K562 (cell line): ENCODE data around the gene PDCD10. TPM values are rescaled to one million over a fixed set of nuclear protein-coding genes. Genes with fewer than 3 reads are reported as not detected.

Source experiments
- BHLHE40 ChIP-seq: IDR thresholded peaks from 2 replicates; pipeline ENCODE4 v1.6.1; 2011; ENCODE audit warnings: low read length, improper control_type of control experiment
- BRF2 ChIP-seq: IDR thresholded peaks from 3 replicates; pipeline ENCODE4 v1.6.1; 2011; ENCODE audit warnings: borderline replicate concordance, mild to moderate bottlenecking; ENCODE audit not compliant: insufficient read length, insufficient read depth
- EHMT2 ChIP-seq: fragments of 450-650 bp; IDR thresholded peaks from 2 replicates; pipeline ENCODE4 v1.6.1; 2018; ENCODE audit warnings: antibody characterized with exemption
- HDAC1 ChIP-seq, 2 experiments: fragments of 450-650 bp; IDR thresholded peaks; 2 replicates each; pipeline ENCODE4 v1.6.1; 2016 to 2017; ENCODE audit warnings: inconsistent platforms in 1 of 2, mild to moderate bottlenecking in 1 of 2, moderate library complexity in 1 of 2
- IFI16 ChIP-seq: fragments of 250-450 bp; sonication (Bioruptor Pico); IDR thresholded peaks from 2 replicates; pipeline ENCODE4 v2.1.2; 2022; ENCODE audit warnings: mild to moderate bottlenecking, inconsistent platforms
- MCM2 ChIP-seq: fragments of 450-650 bp; IDR thresholded peaks from 2 replicates; pipeline ENCODE4 v1.6.1; 2017; ENCODE audit warnings: low read depth, mild to moderate bottlenecking
- MGA ChIP-seq: fragments of 450-650 bp; IDR thresholded peaks from 2 replicates; pipeline ENCODE4 v1.6.1; 2016; ENCODE audit warnings: mild to moderate bottlenecking, moderate library complexity
- RCOR1 ChIP-seq, 2 experiments: IDR thresholded peaks; 2 replicates each; pipeline ENCODE4 v1.6.1; 2012; ENCODE audit warnings: low read depth in 2 of 2, low read length in 2 of 2, borderline replicate concordance in 1 of 2, improper control_type of control experiment in 1 of 2
- SAFB ChIP-seq: fragments of 200-400 bp; formaldehyde crosslinking; IDR thresholded peaks from 2 replicates; pipeline ENCODE4 v1.6.1; 2017; ENCODE audit warnings: low read depth, low read length, borderline replicate concordance
- TEAD4 ChIP-seq, 2 experiments: sonication (generic) in 1 of 2; formaldehyde crosslinking in 1 of 2; IDR thresholded peaks; 2 replicates each; pipeline versions ENCODE4 v1.6.1 to v1.8.0; 2012 to 2022; ENCODE audit warnings: borderline replicate concordance in 1 of 2, inconsistent platforms in 1 of 2, low read length in 1 of 2, mild to moderate bottlenecking in 1 of 2, missing genetic modification reagents in 1 of 2
- TRIM25 ChIP-seq: fragments of 450-650 bp; IDR thresholded peaks from 2 replicates; pipeline ENCODE4 v1.7.0; 2016; ENCODE audit warnings: borderline replicate concordance
- ZBTB1 ChIP-seq: sonication (generic); formaldehyde crosslinking; IDR thresholded peaks from 2 replicates; pipeline ENCODE4 v1.8.1; 2023; ENCODE audit warnings: missing genetic modification reagents, low read depth, mild to moderate bottlenecking, borderline replicate concordance
- ZNF239 ChIP-seq: fragments of 250-450 bp; sonication (Bioruptor Pico); IDR thresholded peaks from 2 replicates; pipeline ENCODE4 v1.4.0; 2020; ENCODE audit warnings: mild to moderate bottlenecking
- polyA plus RNA-seq, 8 experiments: library from polyadenylated mRNA; depleted of rRNA in 4 of 8; stranded (reverse) in 5 of 8; unstranded in 3 of 8; fragments of >200 nt; fragmentation: Nextera tagmentation in 2 of 8; fragmentation: Illumina TruSeq in 1 of 8; extraction: Ambion mirVana in 2 of 8; extraction: Trizol in 1 of 8; gene quantifications; 2 replicates each; pipeline versions ENCODE4 v1.2.1 to v1.2.3, GENCODE V29; 2011 to 2014; ENCODE audit warnings: inconsistent platforms in 1 of 8, missing spikeins in 1 of 8
- total RNA-seq, 7 experiments: library from RNA; depleted of rRNA in 6 of 7; stranded (reverse); fragments of >200 nt in 6 of 7; fragmentation: Illumina TruSeq in 2 of 7; extraction: Trizol in 2 of 7; gene quantifications; 2 replicates each; pipeline versions ENCODE4 v1.2.1 to v1.2.3, GENCODE V29; 2011 to 2021; ENCODE audit warnings: low replicate concordance in 1 of 7

The PDCD10 gene
- total and polyA plus RNA-seq, 9 of the 15 experiments (the other 6 are each of a cell fraction or from before 2014, with no cell fraction given) = 121 to 476 (median 232) TPM

- TF ChIP-seq IFI16 (CRISPR knock-in tag) (no peak), ZBTB1 (CRISPR knock-in tag) (no peak), RCOR1 (IDR thresholded peaks at IDR 0.05; ENCODE audit: borderline replicate concordance in 1 of 2, low read depth in 2 of 2, low read length in 2 of 2) (no peak), EHMT2 (peak; percentile 17; the same call in 1 of the 2 replicates), SAFB (no peak), BHLHE40 (no peak), MCM2 (no peak), ZNF239 (no peak), MGA (no peak), TEAD4 (IDR thresholded peaks at IDR 0.05; ENCODE audit: low read length) (peak; percentile 14; the same call in 1 of the 2 replicates), TEAD4 (CRISPR knock-in tag; IDR thresholded peaks at IDR 0.05; ENCODE audit: borderline replicate concordance) (no peak), HDAC1 (IDR thresholded peaks at IDR 0.05) (peak in 1 of 2 experiments; percentile 41; a peak in 2 of 4 replicates), TRIM25 (no peak), BRF2 (no peak)
Observed at GRCh38 chr3:167728632-167729323, 5.9 kb downstream of the PDCD10 start (continued).
